Measurements from ENCODE around the gene NPR3.

NPR3 gene

GRCh38 chr5:32709750-32710549 lies 1.2 kb upstream of the NPR3 start:
- TF ChIP-seq, protein P1, sequence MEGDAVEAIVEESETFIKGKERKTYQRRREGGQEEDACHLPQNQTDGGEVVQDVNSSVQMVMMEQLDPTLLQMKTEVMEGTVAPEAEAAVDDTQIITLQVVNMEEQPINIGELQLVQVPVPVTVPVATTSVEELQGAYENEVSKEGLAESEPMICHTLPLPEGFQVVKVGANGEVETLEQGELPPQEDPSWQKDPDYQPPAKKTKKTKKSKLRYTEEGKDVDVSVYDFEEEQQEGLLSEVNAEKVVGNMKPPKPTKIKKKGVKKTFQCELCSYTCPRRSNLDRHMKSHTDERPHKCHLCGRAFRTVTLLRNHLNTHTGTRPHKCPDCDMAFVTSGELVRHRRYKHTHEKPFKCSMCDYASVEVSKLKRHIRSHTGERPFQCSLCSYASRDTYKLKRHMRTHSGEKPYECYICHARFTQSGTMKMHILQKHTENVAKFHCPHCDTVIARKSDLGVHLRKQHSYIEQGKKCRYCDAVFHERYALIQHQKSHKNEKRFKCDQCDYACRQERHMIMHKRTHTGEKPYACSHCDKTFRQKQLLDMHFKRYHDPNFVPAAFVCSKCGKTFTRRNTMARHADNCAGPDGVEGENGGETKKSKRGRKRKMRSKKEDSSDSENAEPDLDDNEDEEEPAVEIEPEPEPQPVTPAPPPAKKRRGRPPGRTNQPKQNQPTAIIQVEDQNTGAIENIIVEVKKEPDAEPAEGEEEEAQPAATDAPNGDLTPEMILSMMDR (IDR thresholded peaks at IDR 0.05; ENCODE audit: borderline replicate concordance, control extremely low read depth, extremely low read depth, insufficient read depth, missing control alignments) = peak; percentile 69
- DNase-seq (ENCODE audit: low spot score) = peak; percentile 75
- in situ Hi-C loops (cut with MboI; ENCODE audit: low sequenced_read_pairs, unreplicated experiment) = no loop called here

- in situ Hi-C loops (cut with MboI; ENCODE audit: low sequenced_read_pairs, unreplicated experiment) = no loop called here
- no peak for DNase-seq (ENCODE audit: low spot score)
- TF ChIP-seq, protein P1 (IDR thresholded peaks at IDR 0.05; ENCODE audit: borderline replicate concordance, control extremely low read depth, extremely low read depth, insufficient read depth, missing control alignments) = no peak
Observed at GRCh38 chr5:32711362-32711680, 200 bp downstream of the NPR3 start.

DNA sequence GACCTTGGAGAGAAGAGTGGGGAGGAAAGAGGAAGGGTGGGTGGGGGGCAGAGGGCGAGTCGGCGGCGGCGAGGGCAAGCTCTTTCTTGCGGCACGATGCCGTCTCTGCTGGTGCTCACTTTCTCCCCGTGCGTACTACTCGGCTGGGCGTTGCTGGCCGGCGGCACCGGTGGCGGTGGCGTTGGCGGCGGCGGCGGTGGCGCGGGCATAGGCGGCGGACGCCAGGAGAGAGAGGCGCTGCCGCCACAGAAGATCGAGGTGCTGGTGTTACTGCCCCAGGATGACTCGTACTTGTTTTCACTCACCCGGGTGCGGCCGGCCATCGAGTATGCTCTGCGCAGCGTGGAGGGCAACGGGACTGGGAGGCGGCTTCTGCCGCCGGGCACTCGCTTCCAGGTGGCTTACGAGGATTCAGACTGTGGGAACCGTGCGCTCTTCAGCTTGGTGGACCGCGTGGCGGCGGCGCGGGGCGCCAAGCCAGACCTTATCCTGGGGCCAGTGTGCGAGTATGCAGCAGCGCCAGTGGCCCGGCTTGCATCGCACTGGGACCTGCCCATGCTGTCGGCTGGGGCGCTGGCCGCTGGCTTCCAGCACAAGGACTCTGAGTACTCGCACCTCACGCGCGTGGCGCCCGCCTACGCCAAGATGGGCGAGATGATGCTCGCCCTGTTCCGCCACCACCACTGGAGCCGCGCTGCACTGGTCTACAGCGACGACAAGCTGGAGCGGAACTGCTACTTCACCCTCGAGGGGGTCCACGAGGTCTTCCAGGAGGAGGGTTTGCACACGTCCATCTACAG lies 760 bp downstream of the NPR3 start:
- in situ Hi-C loops (cut with MboI; ENCODE audit: low sequenced_read_pairs, unreplicated experiment) = no loop called here
- TF ChIP-seq, protein P1 (IDR thresholded peaks at IDR 0.05; ENCODE audit: borderline replicate concordance, control extremely low read depth, extremely low read depth, insufficient read depth, missing control alignments) = no peak
- DNase-seq (ENCODE audit: low spot score) = peak; percentile 35

- TF ChIP-seq, protein P1 (IDR thresholded peaks at IDR 0.05; ENCODE audit: borderline replicate concordance, control extremely low read depth, extremely low read depth, insufficient read depth, missing control alignments) = no peak
- peak; percentile 20 for DNase-seq (ENCODE audit: low spot score)
- in situ Hi-C loops (cut with MboI; ENCODE audit: low sequenced_read_pairs, unreplicated experiment) = no loop called here
Observed at GRCh38 chr5:32712481-32713360, 1.6 kb downstream of the NPR3 start.

DNA sequence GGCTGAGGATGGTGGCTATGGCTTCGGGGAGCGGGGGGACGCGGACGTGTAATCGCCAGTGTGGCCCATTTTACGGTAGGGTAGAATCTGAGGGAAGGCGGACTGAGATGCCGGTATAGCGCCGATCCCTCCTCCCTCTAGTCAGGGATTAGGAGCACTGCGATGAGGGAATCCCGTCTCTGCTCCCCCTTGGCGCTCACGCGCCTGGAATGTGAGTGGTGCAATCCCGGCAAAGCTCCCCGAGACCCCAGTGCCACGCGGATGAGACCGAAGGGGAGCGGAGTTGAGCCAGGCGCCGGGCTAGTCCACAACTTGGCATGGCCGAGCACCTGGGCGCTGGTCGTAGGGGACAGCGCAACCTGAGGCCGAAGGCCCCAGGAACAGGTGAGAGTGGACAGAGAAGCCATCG lies 2.2 kb downstream of the NPR3 start:
- DNase-seq (ENCODE audit: low spot score) = peak; percentile 30
- TF ChIP-seq, protein P1 (IDR thresholded peaks at IDR 0.05; ENCODE audit: borderline replicate concordance, control extremely low read depth, extremely low read depth, insufficient read depth, missing control alignments) = no peak

GRCh38 chr5:32713770-32714381 lies 2.8 kb downstream of the NPR3 start:
- TF ChIP-seq, protein P1 (IDR thresholded peaks at IDR 0.05; ENCODE audit: borderline replicate concordance, control extremely low read depth, extremely low read depth, insufficient read depth, missing control alignments) = no peak
- in situ Hi-C loops (cut with MboI; ENCODE audit: low sequenced_read_pairs, unreplicated experiment) = no loop called here
- DNase-seq (ENCODE audit: low spot score) = peak; percentile 33

More for the DNA sequence above, 2.2 kb downstream of the NPR3 start:
- in situ Hi-C loops (cut with MboI; ENCODE audit: low sequenced_read_pairs, unreplicated experiment) = no loop called here

Data from GM13976 (cell line).